ENCODE measurements around the gene TMTC2.

The TMTC2 gene

GRCh38 chr12:82666830-82667229 is 19.9 kb upstream of the TMTC2 start (continued):
- no peak for TF ChIP-seq ZBTB26 (tag by site-specific recombination; optimal IDR thresholded peaks at IDR 0.05)
- TF ChIP-seq GLI4 (tag by site-specific recombination; IDR thresholded peaks at IDR 0.05): no peak
- TF ChIP-seq GLIS2 (tag by site-specific recombination; IDR thresholded peaks at IDR 0.05): no peak
- TF ChIP-seq ELK4 (IDR thresholded peaks at IDR 0.05; ENCODE audit: borderline replicate concordance, low read depth, low read length): no peak
- no peak for TF ChIP-seq ZNF416 (tag by site-specific recombination; IDR thresholded peaks at IDR 0.05)
- TF ChIP-seq ZNF48 (tag by site-specific recombination; IDR thresholded peaks at IDR 0.05): no peak
- no peak for TF ChIP-seq ZNF37A (tag by site-specific recombination; IDR thresholded peaks at IDR 0.05)

- ChIA-PET CTCF (no interaction called here), POLR2A (no interaction called here)
- H3K4me3 ChIP-seq (ENCODE audit: low read depth, low read length): no peak overlapping the region
- TF ChIP-seq ZNF184 (tag by site-specific recombination; IDR thresholded peaks at IDR 0.05): no peak
- TF ChIP-seq ZNF138 (tag by site-specific recombination; IDR thresholded peaks at IDR 0.05; ENCODE audit: borderline replicate concordance): no peak
- TF ChIP-seq FEZF1 (tag by site-specific recombination; IDR thresholded peaks at IDR 0.05): no peak
- H3K9me3 ChIP-seq (ENCODE audit: control insufficient read depth, insufficient read depth, low read depth, low read length): no peaks in the 10 kb centered on the region
- H3K4me1 ChIP-seq (ENCODE audit: control insufficient read depth, insufficient read depth, low read length): no peaks in the 10 kb centered on the region
- no peaks in the 10 kb centered on the region for H3K36me3 ChIP-seq (ENCODE audit: control insufficient read depth in 2 of 2, insufficient read depth in 1 of 2, low read length in 2 of 2)
- no peak overlapping the region for H3K27ac ChIP-seq (ENCODE audit: extremely low read depth, low read depth, low read length)
Observed at GRCh38 chr12:82671673-82672195, 15.0 kb upstream of the TMTC2 start.

GRCh38 chr12:82672811-82673495 is 13.8 kb upstream of the TMTC2 start:
- H3K4me1 ChIP-seq (ENCODE audit: control insufficient read depth, insufficient read depth, low read length): no peaks in the 10 kb centered on the region
- H3K27ac ChIP-seq (ENCODE audit: extremely low read depth, low read depth, low read length): no peak overlapping the region
- ChIA-PET POLR2A (interaction anchor here (0.5 to 0.6 kb wide), 2 partner anchors 13 to 50 kb away, joined by 3 read pairs; partner anchors contain the start of gene TMTC2), CTCF (interaction anchor here (2.9 kb wide), 1 partner anchor 13 kb away, joined by 19 read pairs; no protein-coding TSS in a partner anchor)
- no peak overlapping the region for H3K4me3 ChIP-seq (ENCODE audit: low read depth, low read length)
- H3K9me3 ChIP-seq (ENCODE audit: control insufficient read depth, insufficient read depth, low read depth, low read length): no peaks in the 10 kb centered on the region
- no peaks in the 10 kb centered on the region for H3K36me3 ChIP-seq (ENCODE audit: control insufficient read depth in 2 of 2, insufficient read depth in 1 of 2, low read length in 2 of 2)
- no peak for TF ChIP-seq ZNF223 (tag by site-specific recombination; IDR thresholded peaks at IDR 0.05)
- TF ChIP-seq ZNF596 (tag by site-specific recombination; IDR thresholded peaks at IDR 0.05): peak; percentile 31; the same call in 1 of the 2 replicates
- no peak for TF ChIP-seq ZSCAN23 (tag by site-specific recombination; IDR thresholded peaks at IDR 0.05)
- TF ChIP-seq ZNF513 (tag by site-specific recombination; IDR thresholded peaks at IDR 0.05): peak; percentile 94
- peak; percentile 21; the same call in 1 of the 2 replicates for TF ChIP-seq PRDM1 (tag by site-specific recombination; IDR thresholded peaks at IDR 0.05)
- TF ChIP-seq ZBTB49 (tag by site-specific recombination; IDR thresholded peaks at IDR 0.05; ENCODE audit: low read depth): no peak
- no peak for TF ChIP-seq ZNF311 (tag by site-specific recombination; IDR thresholded peaks at IDR 0.05; ENCODE audit: borderline replicate concordance)
- TF ChIP-seq ZNF146 (tag by site-specific recombination; IDR thresholded peaks at IDR 0.05): no peak
- no peak for TF ChIP-seq ZNF138 (tag by site-specific recombination; IDR thresholded peaks at IDR 0.05; ENCODE audit: borderline replicate concordance)
- no peak for TF ChIP-seq ZBTB6 (tag by site-specific recombination; IDR thresholded peaks at IDR 0.05)
- no peak for TF ChIP-seq ZNF248 (tag by site-specific recombination; IDR thresholded peaks at IDR 0.05)
- no peak for TF ChIP-seq ZNF48 (tag by site-specific recombination; IDR thresholded peaks at IDR 0.05)
- TF ChIP-seq ZNF18 (tag by site-specific recombination; IDR thresholded peaks at IDR 0.05): no peak
- no peak for TF ChIP-seq ZNF610 (tag by site-specific recombination; IDR thresholded peaks at IDR 0.05; ENCODE audit: borderline replicate concordance)
- no peak for TF ChIP-seq ZNF169 (tag by site-specific recombination; IDR thresholded peaks at IDR 0.05)
